Measurements from ENCODE around the gene CELF4. TPM values are rescaled to one million over a fixed set of nuclear protein-coding genes. Genes with fewer than 3 reads are reported as not detected.

Gene CELF4
- total and polyA plus RNA-seq, 2 of the 4 experiments (the other 2 are of a cell fraction), result not detected

DNA sequence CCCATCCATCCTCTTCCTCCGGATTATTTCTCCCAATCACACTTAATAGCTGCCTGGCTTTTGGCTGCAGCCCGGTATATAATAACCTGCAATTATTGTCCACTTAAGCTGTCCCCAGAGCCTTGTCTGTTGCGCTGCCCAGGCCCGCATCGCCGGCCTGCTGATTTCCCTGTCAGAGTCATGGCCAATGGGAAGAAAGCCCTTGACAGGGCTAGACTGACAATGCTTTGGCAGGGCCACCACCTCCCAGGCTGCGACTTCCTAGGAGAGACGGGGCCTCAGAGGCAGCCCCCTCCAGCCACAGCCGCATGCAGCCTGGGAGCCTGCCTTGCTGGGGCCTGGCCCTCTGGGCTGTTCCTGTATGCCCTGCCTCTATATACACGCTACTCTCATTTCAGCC lies 10.0 kb upstream of the CELF4 start:
- H2AK5ac ChIP-seq (ENCODE audit: low read depth, low read length), result no peak overlapping the region
- H3K14ac ChIP-seq (replicated peaks; ENCODE audit: low read depth, low read length), result no peak overlapping the region
- no peak overlapping the region for H3K23ac ChIP-seq (ENCODE audit: low read depth, low read length)
- ChIA-PET CTCF (no interaction called here), POLR2A (ENCODE audit: unreplicated experiment) (no interaction called here)
- no peak overlapping the region for H3K4ac ChIP-seq (ENCODE audit: low read depth, low read length)
- no peak for TF ChIP-seq MAZ (IDR thresholded peaks at IDR 0.05; ENCODE audit: borderline replicate concordance, low read depth, low read length)
- TF ChIP-seq MXI1 (IDR thresholded peaks at IDR 0.05; ENCODE audit: borderline replicate concordance, low read depth, low read length), result no peak
- no peak for TF ChIP-seq BHLHE40 (IDR thresholded peaks at IDR 0.05; ENCODE audit: low read depth, low read length)
- TF ChIP-seq RCOR1 (IDR thresholded peaks at IDR 0.05; ENCODE audit: insufficient replicate concordance, low read length), result no peak
- TF ChIP-seq CHD1 (IDR thresholded peaks at IDR 0.05; ENCODE audit: low read depth, low read length), result no peak
- TF ChIP-seq, protein P1, sequence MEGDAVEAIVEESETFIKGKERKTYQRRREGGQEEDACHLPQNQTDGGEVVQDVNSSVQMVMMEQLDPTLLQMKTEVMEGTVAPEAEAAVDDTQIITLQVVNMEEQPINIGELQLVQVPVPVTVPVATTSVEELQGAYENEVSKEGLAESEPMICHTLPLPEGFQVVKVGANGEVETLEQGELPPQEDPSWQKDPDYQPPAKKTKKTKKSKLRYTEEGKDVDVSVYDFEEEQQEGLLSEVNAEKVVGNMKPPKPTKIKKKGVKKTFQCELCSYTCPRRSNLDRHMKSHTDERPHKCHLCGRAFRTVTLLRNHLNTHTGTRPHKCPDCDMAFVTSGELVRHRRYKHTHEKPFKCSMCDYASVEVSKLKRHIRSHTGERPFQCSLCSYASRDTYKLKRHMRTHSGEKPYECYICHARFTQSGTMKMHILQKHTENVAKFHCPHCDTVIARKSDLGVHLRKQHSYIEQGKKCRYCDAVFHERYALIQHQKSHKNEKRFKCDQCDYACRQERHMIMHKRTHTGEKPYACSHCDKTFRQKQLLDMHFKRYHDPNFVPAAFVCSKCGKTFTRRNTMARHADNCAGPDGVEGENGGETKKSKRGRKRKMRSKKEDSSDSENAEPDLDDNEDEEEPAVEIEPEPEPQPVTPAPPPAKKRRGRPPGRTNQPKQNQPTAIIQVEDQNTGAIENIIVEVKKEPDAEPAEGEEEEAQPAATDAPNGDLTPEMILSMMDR (conservative IDR thresholded peaks at IDR 0.05; ENCODE audit: low read depth, low read length), result no peak
- TF ChIP-seq, protein P2, sequence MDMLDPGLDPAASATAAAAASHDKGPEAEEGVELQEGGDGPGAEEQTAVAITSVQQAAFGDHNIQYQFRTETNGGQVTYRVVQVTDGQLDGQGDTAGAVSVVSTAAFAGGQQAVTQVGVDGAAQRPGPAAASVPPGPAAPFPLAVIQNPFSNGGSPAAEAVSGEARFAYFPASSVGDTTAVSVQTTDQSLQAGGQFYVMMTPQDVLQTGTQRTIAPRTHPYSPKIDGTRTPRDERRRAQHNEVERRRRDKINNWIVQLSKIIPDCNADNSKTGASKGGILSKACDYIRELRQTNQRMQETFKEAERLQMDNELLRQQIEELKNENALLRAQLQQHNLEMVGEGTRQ (IDR thresholded peaks at IDR 0.05; ENCODE audit: low read depth, low read length), result no peak
- TF ChIP-seq, protein P3, sequence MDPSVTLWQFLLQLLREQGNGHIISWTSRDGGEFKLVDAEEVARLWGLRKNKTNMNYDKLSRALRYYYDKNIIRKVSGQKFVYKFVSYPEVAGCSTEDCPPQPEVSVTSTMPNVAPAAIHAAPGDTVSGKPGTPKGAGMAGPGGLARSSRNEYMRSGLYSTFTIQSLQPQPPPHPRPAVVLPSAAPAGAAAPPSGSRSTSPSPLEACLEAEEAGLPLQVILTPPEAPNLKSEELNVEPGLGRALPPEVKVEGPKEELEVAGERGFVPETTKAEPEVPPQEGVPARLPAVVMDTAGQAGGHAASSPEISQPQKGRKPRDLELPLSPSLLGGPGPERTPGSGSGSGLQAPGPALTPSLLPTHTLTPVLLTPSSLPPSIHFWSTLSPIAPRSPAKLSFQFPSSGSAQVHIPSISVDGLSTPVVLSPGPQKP (IDR thresholded peaks at IDR 0.05; ENCODE audit: borderline replicate concordance, low read depth, low read length), result no peak
- TF ChIP-seq RAD21 (IDR thresholded peaks at IDR 0.05; ENCODE audit: low read length), result no peak
- TF ChIP-seq NFE2L2 (IDR thresholded peaks at IDR 0.05; ENCODE audit: low read depth, low read length), result no peak
- no peak for TF ChIP-seq FOS (IDR thresholded peaks at IDR 0.05; ENCODE audit: low read depth, low read length)
- no peak for TF ChIP-seq CEBPB (IDR thresholded peaks at IDR 0.05; ENCODE audit: low read depth, low read length)
- TF ChIP-seq SMC3 (IDR thresholded peaks at IDR 0.05; ENCODE audit: low read depth, low read length), result no peak
- no peak for TF ChIP-seq RFX5 (IDR thresholded peaks at IDR 0.05; ENCODE audit: low read depth, low read length)
- no peak for TF ChIP-seq MAFK (IDR thresholded peaks at IDR 0.05; ENCODE audit: low read depth, low read length)
- no peak for TF ChIP-seq POLR2A (IDR thresholded peaks at IDR 0.05; ENCODE audit: low read depth, low read length)
- no peak overlapping the region for H4K5ac ChIP-seq (ENCODE audit: low read depth, low read length)
- H4K91ac ChIP-seq (ENCODE audit: insufficient read depth, low read depth, low read length), result no peak overlapping the region
- H3K4me1 ChIP-seq (ENCODE audit: control insufficient read depth, insufficient read depth, low read length), result no peaks in the 10 kb centered on the region
- no peak overlapping the region for H3K9ac ChIP-seq (ENCODE audit: low read depth, low read length)
- no peak overlapping the region for H2BK120ac ChIP-seq (ENCODE audit: low read depth, low read length)
- H3K18ac ChIP-seq (ENCODE audit: low read depth, low read length), result no peak overlapping the region
- intact Hi-C loops (cut with micrococcal nuclease) (no loop called here), in situ Hi-C loops (cut with MboI; ENCODE audit: low sequenced_read_pairs) (no loop called here), dilution Hi-C loops (cut with HindIII; ENCODE audit: low sequenced_read_pairs, unreplicated experiment) (no loop called here)
- H2AFZ ChIP-seq (replicated peaks; ENCODE audit: low read length, poor library complexity), result no peak overlapping the region
- H3K27me3 ChIP-seq (ENCODE audit: control insufficient read depth, insufficient read depth, low read length), result no peaks in the 10 kb centered on the region
- ATAC-seq (ENCODE audit: low read depth), result no peak
- no peak overlapping the region for H2BK15ac ChIP-seq (ENCODE audit: low read depth, low read length)
- H2AK9ac ChIP-seq (replicated peaks; ENCODE audit: low read depth, low read length, poor library complexity), result no peak overlapping the region
- H2BK20ac ChIP-seq (ENCODE audit: low read depth, low read length), result no peak overlapping the region
- H3K9me3 ChIP-seq (ENCODE audit: control insufficient read depth, insufficient read depth, low read length), result no peaks in the 10 kb centered on the region
- H4K20me1 ChIP-seq (ENCODE audit: insufficient read depth, low read length), result no peaks in the 10 kb centered on the region
- no peak overlapping the region for H3K4me2 ChIP-seq (ENCODE audit: low read depth, low read length)
- no peak overlapping the region for H2BK5ac ChIP-seq (ENCODE audit: low read depth, low read length, poor library complexity, severe bottlenecking)
- no peak overlapping the region for H3K27ac ChIP-seq (ENCODE audit: insufficient read depth, low read length)
- WGBS, 2 experiments (ENCODE audit: extremely low coverage in 2 of 2, insufficient read length in 1 of 2), result 44% methylated on average over 5 of the region's 10 CpGs; no CpG with 5 or more reads in 1 of the 2 experiments
- no TSS peak for BruUV-seq (replicated peaks)
- H3K4me3 ChIP-seq (ENCODE audit: insufficient read depth, low read depth, low read length), result no peak overlapping the region
- no peak overlapping the region for H4K8ac ChIP-seq (ENCODE audit: low read depth in 2 of 2, low read length in 2 of 2)
- no peaks in the 10 kb centered on the region for H3K79me1 ChIP-seq (ENCODE audit: low read depth in 1 of 2, low read length in 2 of 2)
- H3K9me1 ChIP-seq (ENCODE audit: insufficient read depth, low read length), result no peaks in the 10 kb centered on the region
- H3K36me3 ChIP-seq (ENCODE audit: control insufficient read depth, insufficient read depth, low read length), result no peaks in the 10 kb centered on the region
- no peak for DNase-seq
- no peak overlapping the region for H3K56ac ChIP-seq (ENCODE audit: extremely low read depth, insufficient read depth, low read length)
